H9 (cell line): ENCODE data around the gene PHAF1. TPM values are rescaled to one million over a fixed set of nuclear protein-coding genes. Genes with fewer than 3 reads are reported as not detected.

ENCODE experiments used
- DNase-seq: peaks from one replicate; pipeline ENCODE4 v3.0.0-alpha.2; 2017
- H2AFZ ChIP-seq: one replicate; pipeline ENCODE4 v1.6.1; 2013; ENCODE audit warnings: mild to moderate bottlenecking, low read length, control low read depth, moderate library complexity
- H2AK5ac ChIP-seq: 2 replicates; pipeline ENCODE4 v1.6.1; 2013; ENCODE audit warnings: low read length, control low read depth, mixed read lengths; ENCODE audit not compliant: insufficient read length
- H2BK120ac ChIP-seq: one replicate; pipeline ENCODE4 v1.6.1; 2013; ENCODE audit warnings: low read depth, mild to moderate bottlenecking, low read length, control low read depth, inconsistent platforms; ENCODE audit not compliant: poor library complexity, severe bottlenecking
- H2BK12ac ChIP-seq: 2 replicates; pipeline ENCODE4 v1.6.1; 2013; ENCODE audit warnings: low read length, control low read depth, mixed read lengths, low read depth; ENCODE audit not compliant: insufficient read length
- H2BK15ac ChIP-seq: 2 replicates; pipeline ENCODE4 v1.6.1; 2013; ENCODE audit warnings: low read depth, low read length, control low read depth
- H2BK20ac ChIP-seq: one replicate; pipeline ENCODE4 v1.6.1; 2013; ENCODE audit warnings: low read depth, mild to moderate bottlenecking, low read length, control low read depth, inconsistent platforms; ENCODE audit not compliant: poor library complexity, severe bottlenecking
- H2BK5ac ChIP-seq: 2 replicates; pipeline ENCODE4 v1.6.1; 2013; ENCODE audit warnings: low read length, control low read depth, mixed read lengths; ENCODE audit not compliant: insufficient read length
- H3K14ac ChIP-seq: 2 replicates; pipeline ENCODE4 v1.6.1; 2013; ENCODE audit warnings: low read length, control low read depth; ENCODE audit not compliant: insufficient read depth
- H3K18ac ChIP-seq: 2 replicates; pipeline ENCODE4 v1.6.1; 2013; ENCODE audit warnings: low read depth, mild to moderate bottlenecking, mixed read lengths, low read length, control low read depth; ENCODE audit not compliant: insufficient read length
- H3K23ac ChIP-seq: 2 replicates; pipeline ENCODE4 v1.6.1; 2013; ENCODE audit warnings: low read length, control low read depth, mixed read lengths, low read depth; ENCODE audit not compliant: insufficient read length
- H3K23me2 ChIP-seq: 2 replicates; pipeline ENCODE4 v1.6.1; 2013; ENCODE audit warnings: low read depth, mild to moderate bottlenecking, mixed read lengths, low read length, control low read depth; ENCODE audit not compliant: insufficient read length, poor library complexity, severe bottlenecking
- H3K27ac ChIP-seq: 2 replicates; pipeline ENCODE4 v1.5.1; 2013; ENCODE audit warnings: low read length, control low read depth, mixed read lengths, low read depth; ENCODE audit not compliant: insufficient read length
- H3K27me3 ChIP-seq: 2 replicates; pipeline ENCODE4 v1.6.1; 2013; ENCODE audit warnings: low read length, control low read depth, inconsistent platforms; ENCODE audit not compliant: insufficient read depth
- H3K4ac ChIP-seq: 2 replicates; pipeline ENCODE4 v1.6.1; 2013; ENCODE audit warnings: low read depth, mild to moderate bottlenecking, control low read depth, inconsistent platforms, low read length, moderate library complexity
- H3K4me1 ChIP-seq: 2 replicates; pipeline ENCODE4 v1.6.1; 2013; ENCODE audit warnings: low read length, control low read depth, inconsistent platforms; ENCODE audit not compliant: insufficient read depth
- H3K4me2 ChIP-seq: 2 replicates; pipeline ENCODE4 v1.6.1; 2013; ENCODE audit warnings: low read length, control low read depth, mixed read lengths; ENCODE audit not compliant: insufficient read length, insufficient read depth
- H3K56ac ChIP-seq: 2 replicates; pipeline ENCODE4 v1.6.1; 2013; ENCODE audit warnings: low read depth, mild to moderate bottlenecking, mixed read lengths, low read length, control low read depth; ENCODE audit not compliant: insufficient read length
- H3K79me1 ChIP-seq: 2 replicates; pipeline ENCODE4 v1.6.1; 2013; ENCODE audit warnings: low read depth, mild to moderate bottlenecking, moderate library complexity, low read length, control low read depth, inconsistent platforms; ENCODE audit not compliant: insufficient read depth, poor library complexity, severe bottlenecking
- H3K79me2 ChIP-seq: 2 replicates; pipeline ENCODE4 v1.6.1; 2013; ENCODE audit warnings: low read length, control low read depth, inconsistent platforms; ENCODE audit not compliant: insufficient read depth
- H3K9ac ChIP-seq: 2 replicates; pipeline ENCODE4 v1.6.1; 2013; ENCODE audit warnings: low read length, control low read depth, mixed read lengths; ENCODE audit not compliant: insufficient read length; ENCODE audit errors: extremely low read depth
- H3K9me3 ChIP-seq: one replicate; pipeline ENCODE4 v1.6.1; 2013; ENCODE audit warnings: low read depth, low read length, inconsistent platforms; ENCODE audit not compliant: control insufficient read depth
- H3T11ph ChIP-seq: one replicate; pipeline ENCODE4 v1.6.1; 2013; ENCODE audit warnings: mild to moderate bottlenecking, low read length, control low read depth, inconsistent platforms
- H4K20me1 ChIP-seq: one replicate; pipeline ENCODE4 v1.6.1; 2013; ENCODE audit not compliant: control insufficient read depth, insufficient read length, insufficient read depth
- H4K5ac ChIP-seq: 2 replicates; pipeline ENCODE4 v1.6.1; 2013; ENCODE audit warnings: low read depth, mild to moderate bottlenecking, mixed read lengths, low read length, control low read depth; ENCODE audit not compliant: insufficient read length
- H4K8ac ChIP-seq: replicated peaks from 2 replicates; pipeline ENCODE4 v1.6.1; 2013; ENCODE audit warnings: low read length, control low read depth, mixed read lengths, low read depth; ENCODE audit not compliant: insufficient read length
- H4K91ac ChIP-seq: 2 replicates; pipeline ENCODE4 v1.6.1; 2013; ENCODE audit warnings: low read depth, mild to moderate bottlenecking, moderate library complexity, mixed read lengths, low read length, control low read depth; ENCODE audit not compliant: insufficient read length
- H3K27ac Mint-ChIP-seq, 3 experiments: 2 replicates in 2 of 3; 3 replicates in 1 of 3; pipeline ENCODE4 v1.8.0; 2020 to 2021; ENCODE audit warnings: mixed read lengths in 3 of 3, mild to moderate bottlenecking in 1 of 3, moderate library complexity in 1 of 3
- H3K27me3 Mint-ChIP-seq: 2 replicates; pipeline ENCODE4 v1.8.0; 2021; ENCODE audit warnings: low read depth, mild to moderate bottlenecking, moderate library complexity, mixed read lengths
- H3K36me3 Mint-ChIP-seq, 3 experiments: 2 replicates in 2 of 3; 3 replicates in 1 of 3; pipeline ENCODE4 v1.8.0; 2020 to 2021; ENCODE audit warnings: low read depth in 3 of 3, mixed read lengths in 3 of 3; ENCODE audit not compliant: insufficient read depth in 1 of 3
- H3K4me1 Mint-ChIP-seq, 2 experiments: 2 replicates each; pipeline ENCODE4 v1.8.0; 2020; ENCODE audit warnings: mixed read lengths in 2 of 2
- H3K4me3 Mint-ChIP-seq, 2 experiments: 2 replicates in 1 of 2; 3 replicates in 1 of 2; pipeline ENCODE4 v1.8.0; 2020 to 2021; ENCODE audit warnings: mild to moderate bottlenecking in 2 of 2, mixed read lengths in 2 of 2, moderate library complexity in 1 of 2
- H3K9me3 Mint-ChIP-seq, 2 experiments: 2 replicates in 1 of 2; 3 replicates in 1 of 2; pipeline ENCODE4 v1.8.0; 2020; ENCODE audit warnings: mild to moderate bottlenecking in 2 of 2, mixed read lengths in 2 of 2, moderate library complexity in 1 of 2
- CTCF ChIP-seq: fragments of 200-600 bp; sonication (generic); conservative IDR thresholded peaks from 3 replicates; pipeline ENCODE4 v1.8.0; 2021; ENCODE audit warnings: antibody characterized with exemption, mild to moderate bottlenecking
- total RNA-seq: library from RNA; stranded (reverse); gene quantifications from 2 replicates; pipeline ENCODE4 v1.2.1, GENCODE V29; 2021

PHAF1 gene
- total RNA-seq, 1 experiment from 2014 or later = 18.8 TPM

GRCh38 chr16:67087803-67088202, 21.9 kb upstream of the PHAF1 start:
- Histone ChIP-seq H4K20me1 (no peaks in the 10 kb centered on the region), H3K79me2 (no peaks in the 10 kb centered on the region), H3K56ac (no peak overlapping the region), H4K8ac (no peak overlapping the region), H2BK15ac (no peak overlapping the region), H3K9me3 (no peaks in the 10 kb centered on the region), H2AFZ (no peak overlapping the region), H3K9ac (no peak overlapping the region), H2BK5ac (no peak overlapping the region), H3K27ac (no peak overlapping the region), H3K4me1 (no peaks in the 10 kb centered on the region), H3K23me2 (no peaks in the 10 kb centered on the region), H2AK5ac (no peak overlapping the region), H3K4ac (no peak overlapping the region), H2BK12ac (no peak overlapping the region), H4K91ac (no peak overlapping the region), H2BK20ac (no peak overlapping the region), H3K79me1 (no peaks in the 10 kb centered on the region), H3K18ac (no peak overlapping the region), H3K27me3 (no peaks in the 10 kb centered on the region), H3T11ph (no peak overlapping the region), H3K14ac (no peak overlapping the region), H3K4me2 (no peak overlapping the region), H2BK120ac (no peak overlapping the region), H3K23ac (no peak overlapping the region), H4K5ac (no peak overlapping the region)
- Mint-ChIP-seq H3K9me3 (no peaks in the 10 kb centered on the region), H3K4me3 (no peak overlapping the region), H3K4me1 (peaks cover 2 to 6% of the 10 kb centered on the region in 2 experiments; a peak in 3 of 4 replicates), H3K27ac (no peak overlapping the region), H3K27me3 (no peaks in the 10 kb centered on the region), H3K36me3 (peaks cover 0 to 16% (median 3%) of the 10 kb centered on the region in 3 experiments; a peak in 5 of 7 replicates)
- no peak for TF ChIP-seq CTCF
- DNase-seq = no peak
